ENCODE results near the gene TAF10.

The TAF10 gene

GRCh38 chr11:6576471-6577373, 35.3 kb downstream of the TAF10 start:
- no peak for DNase-seq

- DNase-seq, result no peak
Measured at GRCh38 chr11:6574816-6575715, 37.0 kb downstream of the TAF10 start.

GRCh38 chr11:6572215-6572614, 39.8 kb downstream of the TAF10 start:
- no peak for DNase-seq

GRCh38 chr11:6571434-6572008, 40.5 kb downstream of the TAF10 start:
- no peak for DNase-seq

GRCh38 chr11:6570691-6571427, 41.2 kb downstream of the TAF10 start:
- no peak for DNase-seq

- no peak for DNase-seq
Measured at GRCh38 chr11:6569706-6570105, 42.3 kb downstream of the TAF10 start.

- DNase-seq, result no peak
Measured at GRCh38 chr11:6568191-6568918, 43.7 kb downstream of the TAF10 start.

- DNase-seq, result no peak
Measured at GRCh38 chr11:6567371-6567745, 44.7 kb downstream of the TAF10 start.

- no peak for DNase-seq
Measured at GRCh38 chr11:6566704-6567370, 45.2 kb downstream of the TAF10 start.

GRCh38 chr11:6565988-6566703, 45.9 kb downstream of the TAF10 start:
- no peak for DNase-seq

GRCh38 chr11:6565325-6565724, 46.7 kb downstream of the TAF10 start:
- no peak for DNase-seq

GRCh38 chr11:6563667-6564066, 48.3 kb downstream of the TAF10 start:
- DNase-seq, result no peak

- DNase-seq, result no peak
Measured at GRCh38 chr11:6563121-6563619, 48.8 kb downstream of the TAF10 start.

- no peak for DNase-seq
Measured at GRCh38 chr11:6561288-6561687, 50.7 kb downstream of the TAF10 start.
